NCI-H524 treated with DMSO at 0.1 percent for 48 hours (cell line): ENCODE data around the gene FOXN3.

Experiments used
- DNase-seq: peaks from one replicate; lab custom pipeline; 2025; lab: John Stamatoyannopoulos, UW

The FOXN3 gene

DNA sequence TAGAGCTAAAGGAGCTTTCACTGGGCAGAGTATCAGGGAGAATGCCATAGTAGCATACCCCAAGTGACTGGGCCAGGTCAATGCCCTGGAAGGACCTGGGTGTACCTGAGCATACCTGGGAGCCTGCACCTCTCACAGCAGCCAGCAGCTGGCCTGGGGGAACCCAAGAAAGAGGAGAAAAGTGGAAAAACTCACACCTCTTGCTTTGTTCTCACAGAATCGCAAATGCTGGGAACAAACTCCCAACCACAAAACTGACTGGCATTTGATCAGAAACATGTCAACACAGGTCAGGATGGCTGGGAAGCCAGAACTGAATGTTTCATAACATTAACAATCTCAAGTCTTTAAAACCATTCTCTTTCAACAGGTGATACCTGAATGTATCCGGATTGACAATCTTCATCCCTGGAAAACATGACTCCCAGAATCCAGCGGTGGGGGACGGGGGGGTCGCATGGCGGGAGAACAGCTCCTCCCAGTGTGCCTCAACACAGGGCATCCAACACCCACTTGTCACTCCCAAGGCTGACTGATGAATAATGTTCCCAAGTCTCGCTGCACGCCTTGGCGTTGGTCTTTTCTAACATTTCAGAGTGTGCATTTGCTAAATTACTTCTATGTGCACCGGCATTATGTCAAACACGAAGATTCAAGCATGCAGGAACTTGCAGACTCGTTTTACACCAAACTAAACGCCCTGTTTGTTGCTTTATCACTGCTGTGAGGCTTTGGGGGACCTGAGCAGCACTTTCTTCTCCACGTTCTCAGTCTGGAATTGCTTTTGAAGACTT, 7.9 kb downstream of the FOXN3 start:
- DNase-seq: no peak

DNA sequence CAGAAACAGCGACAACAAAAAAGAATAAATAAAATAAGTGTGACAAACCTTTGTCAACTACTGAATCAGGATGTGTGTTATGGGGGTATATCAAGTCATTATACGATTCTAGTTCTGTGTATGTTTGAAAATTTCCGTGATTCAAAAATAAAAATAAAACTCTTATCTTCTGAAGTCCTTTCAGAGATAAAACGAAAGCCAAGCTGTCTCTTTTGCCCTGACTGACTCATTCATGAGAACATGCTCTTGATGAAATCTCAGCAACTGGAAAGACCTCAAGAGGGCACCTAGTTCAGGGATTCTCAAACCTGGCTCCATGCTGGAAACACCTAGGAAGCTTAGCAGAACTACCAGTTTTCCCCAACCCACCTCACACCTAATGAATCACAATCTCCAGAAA, 9.2 kb downstream of the FOXN3 start:
- no peak for DNase-seq

DNA sequence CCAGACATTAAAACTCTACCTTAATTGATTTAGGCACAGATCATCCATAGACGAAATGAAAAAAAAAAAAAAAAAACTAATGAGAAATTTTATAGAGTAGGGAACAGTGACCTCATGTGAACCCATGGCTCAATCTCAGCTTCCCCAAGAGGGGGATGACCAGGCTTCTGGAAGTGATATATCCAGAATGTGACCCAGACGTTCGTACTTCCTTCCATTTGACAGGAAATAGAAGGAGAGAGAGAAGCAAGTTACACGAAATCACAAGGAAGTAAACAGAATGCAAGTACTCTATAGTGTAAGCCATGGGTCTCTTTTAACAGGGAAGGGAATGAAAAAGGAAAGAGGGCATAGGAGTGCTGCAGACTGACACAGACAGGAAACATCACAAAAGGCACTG, 10.1 kb downstream of the FOXN3 start:
- DNase-seq: no peak

DNA sequence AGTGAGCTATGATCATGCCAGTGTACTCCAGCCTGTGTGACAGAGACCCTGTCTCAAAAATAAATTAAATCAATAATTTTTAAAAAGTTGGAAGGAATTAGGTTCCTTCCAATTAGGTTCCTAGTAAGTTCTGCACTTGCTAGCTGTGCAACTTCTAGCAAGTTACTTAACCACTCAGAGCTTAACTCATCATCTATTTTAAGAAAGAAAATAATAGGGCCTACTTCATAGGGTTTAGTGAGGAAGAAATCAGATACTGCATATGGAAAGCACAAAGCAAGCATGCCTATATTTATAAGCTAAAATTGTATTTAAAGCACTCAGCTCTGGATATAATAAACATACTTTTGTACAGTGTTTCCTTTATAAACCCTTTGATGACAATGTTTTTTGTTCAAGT, 10.7 kb downstream of the FOXN3 start:
- no peak for DNase-seq

DNA sequence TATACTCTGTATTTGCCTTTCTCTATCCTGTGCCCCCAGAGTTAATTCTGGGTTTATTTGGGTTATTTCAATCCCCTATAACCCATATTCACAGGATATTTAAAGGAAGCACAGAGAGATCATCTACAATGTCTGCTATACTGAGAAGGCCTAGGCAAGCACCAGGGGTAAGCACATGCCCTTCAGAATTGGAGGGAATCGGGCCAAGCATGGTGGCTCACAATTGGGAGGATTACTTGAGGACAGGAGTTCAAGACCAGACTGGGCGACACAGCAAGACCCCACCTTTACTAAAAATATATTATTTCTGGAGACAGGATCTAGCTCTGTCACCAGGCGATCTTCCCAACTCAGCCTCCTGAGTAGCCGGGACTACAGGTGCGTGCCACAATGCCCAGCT, 11.3 kb downstream of the FOXN3 start:
- no peak for DNase-seq

DNA sequence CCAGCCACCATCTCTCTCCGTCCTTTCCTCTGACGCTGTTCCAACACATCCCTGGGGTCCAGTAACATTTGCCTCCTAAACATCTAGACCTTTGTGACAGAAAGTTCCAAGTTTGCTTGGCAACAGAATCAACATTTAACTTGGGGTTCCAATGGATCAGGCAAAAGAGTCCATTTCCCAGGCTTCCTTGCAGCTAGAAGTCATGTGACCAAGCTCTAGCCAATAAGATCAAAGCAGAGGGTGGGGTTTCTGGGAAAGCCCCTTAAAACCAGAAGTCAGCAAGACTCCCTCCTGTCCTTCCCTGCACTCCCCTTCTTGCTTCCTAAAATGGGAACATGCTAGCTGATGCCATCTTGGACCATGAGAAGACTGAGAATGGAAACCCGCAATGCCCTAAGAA, 14.7 kb downstream of the FOXN3 start:
- DNase-seq: no peak

DNA sequence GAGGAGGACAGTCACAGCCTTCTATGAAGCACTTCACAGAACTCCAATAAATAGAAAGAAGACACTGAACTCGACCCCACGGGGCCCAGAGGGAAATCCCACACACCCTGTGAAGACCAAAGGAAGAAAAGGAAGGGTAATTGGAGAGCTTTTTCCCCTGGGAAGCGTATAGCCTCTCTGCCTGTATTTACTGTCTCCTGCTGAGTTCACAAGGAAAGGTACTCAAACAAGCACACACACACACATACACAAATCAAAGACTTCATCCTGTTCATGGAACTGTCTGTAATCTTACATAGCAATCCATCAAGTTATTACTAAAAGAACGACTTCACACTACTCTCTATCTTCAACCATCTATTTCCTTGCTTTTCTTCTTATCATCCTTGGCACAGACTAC, 15.3 kb downstream of the FOXN3 start:
- no peak for DNase-seq

DNA sequence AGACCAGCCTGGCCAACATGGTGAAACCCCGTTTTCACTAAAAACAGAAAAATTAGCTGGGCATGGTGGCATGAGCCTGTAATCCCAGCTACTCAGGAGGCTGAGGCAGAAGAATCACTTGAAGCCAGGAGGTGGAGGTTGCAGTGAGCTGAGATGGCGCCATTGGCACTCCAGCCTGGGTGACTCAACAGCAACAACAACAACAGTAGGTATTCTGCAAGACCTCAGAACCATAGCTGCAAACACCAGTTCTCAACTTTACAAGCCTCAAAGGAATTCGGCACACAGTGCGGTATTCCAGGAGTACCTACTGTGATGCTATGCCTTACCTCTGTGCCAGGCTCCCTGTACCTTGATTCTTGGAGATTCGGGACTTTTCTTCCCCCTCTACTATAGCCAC, 15.8 kb downstream of the FOXN3 start:
- DNase-seq: no peak

DNA sequence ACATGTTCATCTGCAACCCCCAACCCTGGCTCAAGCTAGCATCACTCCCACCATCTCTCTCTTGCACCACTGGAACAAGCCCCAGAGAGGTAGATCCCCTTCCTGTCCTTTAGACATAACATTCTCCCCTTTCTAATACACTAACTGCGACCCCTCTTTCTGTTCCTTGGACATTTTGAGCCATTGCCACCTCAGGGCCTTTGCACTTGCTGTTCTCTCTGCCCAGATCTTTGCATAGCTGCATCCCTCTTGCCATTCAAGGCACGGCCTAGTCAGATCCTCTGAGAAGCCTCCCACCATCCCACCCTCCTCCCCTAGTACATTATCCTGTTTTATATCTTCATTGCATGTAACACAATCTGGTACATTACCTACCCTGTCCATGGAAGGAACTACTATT, 16.5 kb downstream of the FOXN3 start:
- DNase-seq: no peak

DNA sequence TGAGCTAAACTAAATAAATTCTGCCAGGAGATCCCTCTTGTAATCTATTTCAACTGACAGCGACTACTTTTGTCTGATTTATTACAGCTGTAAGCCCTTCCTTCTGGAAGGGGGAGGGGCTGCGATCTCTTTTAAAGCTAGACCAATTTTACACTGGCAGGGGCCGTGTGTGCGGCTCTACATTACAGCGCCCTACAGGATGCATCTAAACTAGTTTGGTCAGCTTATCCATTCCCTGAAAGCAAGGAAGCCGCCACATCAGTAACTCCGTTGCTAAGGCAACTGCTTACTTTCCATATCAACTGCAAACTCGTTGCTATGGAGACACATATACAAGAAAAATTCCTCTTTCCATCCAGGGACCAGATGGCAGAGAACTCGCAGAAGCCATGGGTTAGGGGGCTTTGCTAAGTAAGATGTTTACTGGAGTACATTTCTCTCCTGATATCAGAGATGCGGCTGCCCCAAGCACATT, 17.4 kb downstream of the FOXN3 start:
- peak; percentile 96 for DNase-seq

DNA sequence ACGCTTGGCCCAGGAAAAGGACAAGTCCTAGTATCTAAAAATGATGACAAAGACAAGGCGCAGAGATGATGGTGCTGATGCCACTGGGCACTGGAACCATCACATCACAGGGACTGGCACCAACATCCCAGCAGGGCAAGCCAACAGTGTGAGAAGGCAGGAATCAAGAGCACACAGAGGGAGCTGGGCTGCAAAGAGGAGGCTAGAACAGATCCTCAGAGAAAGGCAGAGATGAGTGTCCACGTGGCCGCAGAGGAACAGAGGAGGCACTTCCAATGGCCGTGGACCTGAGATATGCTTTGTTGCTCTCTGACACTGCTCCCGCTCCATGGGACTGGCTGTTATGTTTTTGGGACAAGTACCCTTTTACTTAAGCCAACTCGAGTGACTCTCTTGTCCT, 17.9 kb downstream of the FOXN3 start:
- DNase-seq: no peak

DNA sequence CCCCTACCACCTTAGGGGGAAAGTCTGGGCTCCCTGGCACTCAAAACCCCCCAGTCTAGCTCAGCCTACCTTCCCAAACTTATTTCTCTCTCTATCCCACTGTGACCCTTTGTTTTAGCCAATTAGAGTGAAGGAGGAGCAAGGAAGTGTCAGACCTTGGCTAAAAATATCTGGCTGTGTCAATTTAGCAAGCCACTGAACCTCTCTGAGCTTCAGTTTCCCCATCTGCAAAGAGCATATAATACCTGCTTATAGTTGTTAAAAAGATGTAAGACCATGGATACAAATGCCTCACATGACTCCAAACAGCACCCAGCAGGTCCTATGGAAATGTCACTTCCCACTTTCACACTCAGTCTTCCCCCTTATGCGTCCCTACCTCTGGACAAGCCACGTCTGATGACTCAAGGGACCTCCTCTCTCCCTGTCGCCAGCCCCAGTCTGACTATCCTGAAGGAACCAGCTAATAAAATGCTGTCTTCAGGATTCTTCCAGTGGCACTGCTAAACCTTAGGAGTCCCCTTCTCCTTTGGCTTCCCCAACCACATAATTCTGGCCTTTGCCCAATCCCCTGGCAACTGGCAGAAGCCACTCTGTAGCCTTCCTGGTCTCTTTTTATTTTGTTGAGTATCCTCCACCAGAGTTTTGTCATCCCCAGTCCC, 19.3 kb downstream of the FOXN3 start:
- DNase-seq: no peak

DNA sequence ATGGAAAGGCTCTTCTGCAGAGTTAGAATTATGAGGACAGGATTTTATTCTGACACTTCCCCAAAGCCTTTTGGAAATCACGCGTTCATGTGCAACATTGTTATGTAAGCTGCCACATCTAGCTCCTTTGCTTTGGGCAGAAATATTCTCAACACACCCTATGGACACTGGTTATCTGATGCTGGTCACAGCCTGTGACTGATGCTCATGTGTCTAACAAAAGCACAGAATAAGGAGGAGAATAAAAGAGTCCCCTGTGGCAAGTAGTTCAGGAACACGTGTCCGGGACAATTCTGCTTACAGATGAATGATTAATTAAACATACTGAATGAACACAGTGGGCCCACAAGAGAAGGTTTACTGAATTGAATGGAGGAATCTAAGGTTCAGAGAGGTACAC, 22.1 kb downstream of the FOXN3 start:
- DNase-seq: no peak

DNA sequence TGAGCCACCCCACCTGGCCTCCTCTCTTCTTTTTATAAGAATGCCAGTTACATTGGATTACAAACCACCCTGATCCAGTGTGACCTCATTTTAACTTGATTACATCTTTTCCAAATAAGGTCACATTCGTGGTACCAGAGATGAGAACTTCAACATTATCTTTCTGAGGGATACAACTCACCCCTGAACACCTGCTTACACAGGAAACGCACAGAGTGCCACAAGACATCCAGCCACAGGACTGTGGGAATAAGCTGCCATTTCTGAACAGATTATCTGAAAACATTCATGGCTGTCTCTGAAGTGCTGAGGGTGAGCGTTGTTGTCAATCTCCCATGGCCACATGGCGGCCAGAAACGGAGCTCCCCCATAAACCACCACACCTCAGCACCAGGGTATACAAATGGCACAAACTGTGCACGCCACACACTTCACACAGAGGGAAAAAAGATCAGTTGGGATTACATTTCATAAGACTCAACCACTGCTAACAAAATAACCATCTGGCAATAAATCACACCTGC, 23.7 kb downstream of the FOXN3 start:
- DNase-seq: no peak

DNA sequence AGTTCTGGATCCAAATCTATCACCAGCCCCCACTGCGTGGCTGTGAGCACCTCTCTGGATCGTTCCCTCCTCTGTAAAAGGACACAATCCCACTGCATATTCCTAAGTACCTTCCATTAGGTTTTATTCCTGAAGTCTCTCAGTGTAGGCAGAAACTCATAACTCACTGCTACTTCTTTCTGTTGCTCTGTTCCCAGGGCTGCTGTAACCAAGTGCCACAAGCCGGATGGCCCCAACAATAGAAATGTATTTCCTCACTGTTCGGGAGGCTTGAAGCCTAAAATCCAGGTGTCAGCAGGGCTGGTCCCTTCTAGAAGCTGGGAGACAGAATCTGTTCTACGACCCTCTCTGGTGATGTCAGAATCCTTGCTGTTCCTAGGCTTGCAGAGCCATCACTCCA, 24.9 kb downstream of the FOXN3 start:
- DNase-seq: no peak

DNA sequence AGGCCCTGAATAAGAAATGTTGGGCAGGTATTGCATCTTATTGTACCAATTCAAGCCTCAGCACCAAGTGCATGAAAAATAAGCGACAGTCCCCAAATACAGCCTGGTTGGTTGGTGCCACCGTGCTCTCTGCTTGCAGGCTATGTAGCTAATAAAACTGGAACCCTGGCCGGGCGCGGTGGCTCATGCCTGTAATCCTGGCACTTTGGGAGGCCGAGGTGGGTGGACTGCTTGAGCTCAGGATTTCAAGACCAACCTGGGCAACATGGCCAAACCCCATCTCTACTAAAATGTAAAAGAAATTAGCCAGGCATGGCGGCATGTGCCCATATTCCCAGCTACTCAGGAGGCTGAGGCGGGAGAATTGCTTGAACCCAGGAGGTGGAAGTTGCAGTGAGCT, 25.5 kb downstream of the FOXN3 start:
- no peak for DNase-seq

DNA sequence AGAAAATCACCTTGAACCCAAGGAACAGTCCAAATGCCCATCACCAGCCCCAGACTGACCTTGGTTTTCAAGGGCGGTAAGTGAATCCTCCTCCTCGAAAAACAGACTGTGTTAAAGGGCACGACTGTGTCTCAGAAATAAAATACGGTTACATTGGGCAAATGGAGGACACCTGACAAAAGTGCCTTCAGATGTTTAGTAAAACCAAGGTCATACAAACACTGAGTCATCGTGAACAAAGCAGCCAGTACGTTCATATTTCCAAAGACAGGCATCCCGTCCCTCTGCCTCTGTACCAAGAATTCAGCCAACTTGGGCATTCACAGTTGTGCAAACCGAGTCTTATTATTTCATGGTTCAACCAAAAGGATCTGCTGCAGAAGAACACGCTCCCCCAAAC, 25.9 kb downstream of the FOXN3 start:
- no peak for DNase-seq

DNA sequence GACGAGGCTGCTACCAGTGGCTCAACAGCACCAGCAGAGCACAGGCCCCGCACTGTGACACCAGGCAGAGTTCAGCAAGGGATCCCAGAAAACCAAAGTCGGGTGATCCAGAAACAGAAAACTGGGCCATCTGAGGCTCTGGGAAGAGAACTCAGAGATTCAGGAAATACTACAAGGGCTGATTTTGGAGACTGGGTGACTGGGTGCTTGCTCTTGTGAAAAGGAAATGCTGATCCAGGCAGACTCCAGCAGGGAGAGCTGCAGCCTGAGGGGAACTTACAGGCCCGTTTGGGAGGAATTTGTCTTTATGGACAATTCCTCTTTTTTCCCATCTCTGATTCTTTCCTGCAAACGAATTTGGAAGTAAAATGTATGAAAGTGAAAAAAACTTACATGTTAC, 28.2 kb downstream of the FOXN3 start:
- no peak for DNase-seq

DNA sequence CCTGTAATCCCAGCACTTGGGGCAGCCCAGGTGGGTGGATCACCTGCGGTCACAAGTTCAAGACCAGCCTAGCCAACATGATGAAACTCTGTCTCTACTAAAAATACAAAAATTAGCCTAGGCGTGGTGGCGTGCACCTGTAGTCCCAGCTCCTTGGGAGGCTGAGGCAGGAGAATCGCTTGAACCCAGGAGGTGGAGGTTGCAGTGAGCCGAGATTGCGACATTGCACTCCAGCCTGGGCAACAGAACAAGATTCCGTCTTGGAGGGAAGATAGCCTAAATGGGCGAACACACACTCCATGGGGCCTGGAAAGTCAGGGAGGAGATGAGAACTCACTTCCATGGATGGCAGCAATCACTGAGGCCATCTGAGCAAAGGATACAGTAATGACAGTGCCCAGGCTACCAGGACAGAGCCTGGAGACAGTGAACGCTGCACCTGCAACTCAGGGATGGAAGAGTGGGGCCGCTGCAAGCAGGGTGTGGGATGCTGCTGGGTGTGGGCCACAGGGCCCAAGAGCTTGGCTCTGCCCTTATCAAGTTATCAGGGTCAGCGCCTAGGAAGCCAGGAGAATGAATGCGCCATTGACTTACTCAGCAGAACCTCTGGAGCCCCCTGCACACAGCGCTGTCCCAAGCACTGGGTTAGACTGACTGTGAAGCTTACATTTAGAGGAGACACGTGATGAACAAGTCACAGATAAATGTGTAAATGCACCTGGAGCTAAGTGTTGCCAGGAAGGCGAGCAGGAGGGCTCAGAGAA, 28.9 kb downstream of the FOXN3 start:
- DNase-seq: no peak

DNA sequence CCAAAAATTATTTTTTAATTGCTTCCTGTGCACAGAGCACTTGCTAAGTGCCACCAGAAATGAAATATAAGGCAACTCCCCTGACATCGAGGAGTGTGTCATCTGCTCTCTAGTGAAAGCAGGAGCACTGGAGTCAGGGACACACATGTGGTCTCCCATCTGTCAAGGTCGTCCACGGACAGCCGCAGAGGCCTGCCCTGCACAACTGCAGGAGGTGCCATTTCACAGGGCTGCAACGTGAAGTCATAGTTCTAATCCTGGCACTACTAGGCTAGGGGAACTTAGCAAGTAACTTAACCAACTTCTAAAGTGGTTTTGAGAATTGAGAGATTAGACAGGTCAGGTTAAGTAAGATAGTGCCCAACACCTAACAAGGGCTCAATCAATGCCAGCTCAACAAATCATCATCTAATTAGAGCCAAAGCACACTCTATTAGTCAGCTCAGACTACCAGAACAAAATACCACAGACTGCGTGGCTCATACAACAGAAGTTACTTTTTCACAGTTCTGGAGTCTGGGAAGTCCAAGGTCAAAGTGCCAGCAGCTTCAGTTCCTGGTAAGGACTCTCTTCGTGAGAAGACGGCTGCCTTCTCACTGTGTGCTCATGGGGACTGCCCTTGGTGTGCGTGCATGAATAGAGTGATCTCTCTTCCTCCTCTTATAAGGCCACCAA, 30.7 kb downstream of the FOXN3 start:
- peak; percentile 85 for DNase-seq

DNA sequence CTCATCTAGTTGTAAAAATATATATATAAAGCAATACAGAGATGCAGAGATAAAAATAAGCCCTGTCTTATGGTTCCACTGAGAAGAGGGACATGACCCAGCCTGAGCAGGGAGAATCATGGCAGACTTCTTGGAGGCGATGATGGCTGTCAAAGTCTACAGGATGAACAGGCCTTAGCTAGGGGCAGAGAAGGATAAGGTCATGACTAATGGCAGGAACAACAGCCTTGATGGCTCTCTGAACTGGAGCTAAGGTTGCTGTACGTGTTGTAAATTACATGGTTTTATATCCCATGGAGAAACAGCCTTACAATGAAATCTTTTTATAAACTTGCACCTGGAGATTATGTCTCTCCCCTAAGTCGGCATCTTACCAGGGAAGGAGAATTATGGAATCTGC, 32.4 kb downstream of the FOXN3 start:
- DNase-seq: no peak

DNA sequence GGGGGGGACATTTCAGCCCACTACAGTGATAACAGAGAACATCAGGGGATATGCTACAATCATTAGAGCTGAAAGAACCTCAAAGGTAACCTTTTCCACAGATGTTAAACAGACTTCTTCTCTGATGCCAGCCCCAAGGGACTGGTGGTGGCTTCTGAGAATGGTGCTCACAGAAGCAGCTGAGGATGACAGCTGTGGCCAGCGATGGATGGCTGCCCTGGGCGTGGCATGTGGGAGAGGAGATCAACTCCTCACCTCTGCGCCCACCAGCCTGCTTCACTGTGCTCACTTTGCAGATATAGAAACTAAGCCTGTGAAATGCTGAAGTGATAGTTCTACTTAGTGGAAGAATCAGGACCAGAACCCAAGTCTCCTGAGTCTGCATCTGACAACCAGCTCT, 33.0 kb downstream of the FOXN3 start:
- DNase-seq: peak; percentile 31
